Right ventricle myocardium inferior (tissue), 1 donor: ENCODE data around the gene SUSD5. TPM values are rescaled to one million over a fixed set of nuclear protein-coding genes. Genes with fewer than 3 reads are reported as not detected.
"Not testable (repeated sequence)": the region's sequence is repeated elsewhere in the genome, so short reads cannot be mapped to it uniquely, and the experiment has no call there.

Experiments used
- ATAC-seq: fragments of 200-7000 bp; cut with Tn5 transposase; one replicate; pipeline ENCODE4 v1.9.1; 2020; ENCODE audit warnings: mild to moderate bottlenecking, moderate library complexity
- DNase-seq: peaks from one replicate; pipeline ENCODE4 v3.0.0; 2021; ENCODE audit errors: missing footprints
- intact Hi-C: fragments of 100-400 bp; cut with DNase I; formaldehyde crosslinking; loops from one replicate; pipeline ENCODE4 v1.11.0; 2022
- total RNA-seq: library from RNA; stranded (reverse); fragmentation: NEBNext Ultra II Directional; extraction: Animal tissue kit (Norgen Biotek cat#: 25700); gene quantifications from one replicate; pipeline ENCODE4 v1.2.1, GENCODE V29; 2021
- donor health status: DM: no; HTN: yes; CAD: no; lungs with severe emphysema.

SUSD5 gene
- total RNA-seq, 1 donor from 2014 or later, result 2.8 TPM

DNA sequence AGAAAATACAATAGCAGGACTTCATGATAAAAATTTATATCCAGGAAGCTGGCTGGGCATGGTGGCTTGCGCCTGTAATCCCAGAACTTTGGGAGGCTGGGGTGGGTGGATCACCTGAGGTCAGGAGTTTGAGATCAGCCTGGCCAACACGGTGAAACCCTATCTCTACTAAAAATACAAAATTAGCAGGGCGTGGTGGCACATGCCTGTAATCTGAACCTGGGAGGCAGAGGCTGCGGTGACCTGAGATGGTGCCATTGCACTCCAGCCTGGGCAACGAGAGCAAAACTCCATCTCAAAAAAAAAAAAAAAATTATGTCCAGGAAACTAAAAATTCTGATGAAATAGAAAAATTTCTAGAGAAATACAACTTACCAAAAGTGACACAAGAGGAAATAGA, 56.0 kb downstream of the SUSD5 start:
- intact Hi-C loops, ATAC-seq, DNase-seq: not testable (repeated sequence)

- no peak for DNase-seq
- intact Hi-C loops, result no loop called here
- no peak for ATAC-seq
Observed at GRCh38 chr3:33159981-33160380, 58.6 kb downstream of the SUSD5 start.

DNA sequence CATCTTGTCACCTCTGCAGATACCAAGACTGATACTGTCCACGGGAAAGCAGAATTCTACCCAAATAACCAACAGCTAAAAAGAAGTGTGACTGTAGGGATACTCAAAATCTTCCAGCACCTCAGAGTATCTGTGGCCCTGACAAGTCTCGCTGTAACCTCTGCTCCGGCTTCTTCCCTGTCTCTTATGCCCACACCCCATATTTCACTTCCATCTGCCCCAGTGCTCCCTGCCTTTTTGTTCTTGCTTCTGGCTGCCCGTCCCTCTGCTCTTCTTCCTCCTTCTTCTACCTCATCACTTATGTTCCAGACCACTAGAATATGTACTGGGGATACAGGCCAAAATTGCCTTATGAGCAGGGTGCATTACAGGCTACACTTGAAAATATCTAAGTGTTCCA, 59.4 kb downstream of the SUSD5 start:
- DNase-seq, result no peak
- intact Hi-C loops, result no loop called here
- ATAC-seq, result no peak

- intact Hi-C loops, result no loop called here
- ATAC-seq, result no peak
- DNase-seq, result no peak
Observed at GRCh38 chr3:33155301-33155700, 63.3 kb downstream of the SUSD5 start.

GRCh38 chr3:33153782-33154181, 64.8 kb downstream of the SUSD5 start:
- no peak for DNase-seq
- intact Hi-C loops, result no loop called here

DNA sequence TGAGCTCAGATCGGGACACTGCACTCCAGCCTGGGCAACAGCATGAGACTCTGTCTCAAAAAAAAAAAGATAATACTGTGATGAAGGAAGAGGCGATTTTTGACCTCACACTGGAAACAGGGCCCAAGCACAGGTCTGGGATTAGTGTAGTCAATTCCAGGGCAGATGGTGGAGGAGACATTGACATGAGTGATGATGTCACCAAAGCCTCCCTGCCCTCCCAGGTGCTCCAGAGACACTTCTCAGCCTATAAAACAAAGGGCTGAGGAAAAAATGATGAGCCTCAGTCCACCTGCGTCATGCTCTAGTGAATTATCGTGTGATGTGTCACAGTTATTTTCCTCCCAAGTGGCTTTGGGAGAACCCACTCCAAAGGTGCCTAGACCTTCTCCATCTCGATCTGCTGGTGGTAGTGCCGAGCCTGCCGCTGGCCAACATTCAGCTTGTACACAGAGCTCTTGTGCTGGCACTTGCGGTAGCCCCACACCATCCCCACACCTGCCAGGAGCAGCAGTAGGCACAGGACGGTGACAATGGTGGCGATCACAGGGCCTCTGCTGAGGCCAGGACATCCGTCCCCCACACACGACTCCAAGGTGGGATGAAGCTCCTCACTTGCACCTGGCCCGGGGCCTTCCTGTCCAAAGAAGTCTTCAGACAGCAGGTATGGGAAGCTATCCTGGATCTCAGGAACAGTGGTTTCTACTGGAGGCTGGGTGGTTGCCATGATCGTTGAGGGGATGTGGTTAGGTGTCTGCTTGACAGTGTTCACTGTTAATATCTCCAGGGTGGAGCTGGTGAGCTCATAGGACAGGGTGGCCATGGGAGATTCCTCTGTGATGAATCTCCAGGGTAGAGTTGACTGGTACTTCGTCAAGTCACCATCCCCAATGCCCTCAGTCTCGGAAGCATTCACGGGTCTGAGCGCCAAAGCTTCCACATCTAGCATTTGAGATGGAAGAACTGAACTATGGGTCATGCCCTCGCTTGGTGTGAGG, 65.9 kb downstream of the SUSD5 start:
- no peak for ATAC-seq
- intact Hi-C loops, result no loop called here

More at GRCh38 chr3:33153782-33154181, 64.8 kb downstream of the SUSD5 start:
- ATAC-seq, result no peak

DNA sequence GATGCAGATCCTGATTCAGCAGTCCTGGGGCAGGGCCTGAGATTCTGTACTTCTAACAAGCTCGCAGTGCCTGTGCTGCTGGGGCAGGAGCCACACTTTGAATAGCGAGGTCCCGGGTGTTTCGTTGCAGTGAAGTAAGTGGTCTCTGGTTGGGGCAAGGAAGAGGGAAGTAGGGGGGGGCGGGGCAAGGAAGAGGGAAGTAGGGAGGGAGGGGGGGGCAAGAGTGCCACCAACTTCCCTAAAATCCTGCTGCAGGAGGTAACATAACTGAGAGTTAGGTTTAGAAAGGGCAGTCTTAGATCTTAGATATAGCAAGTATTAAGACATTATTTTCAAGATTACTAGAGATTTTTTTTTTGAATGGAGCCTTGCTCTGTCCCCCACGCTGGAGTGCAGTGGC, 69.3 kb downstream of the SUSD5 start:
- ATAC-seq (no peak), DNase-seq (peak; percentile 68)
- intact Hi-C loops, result no loop called here

More for the DNA sequence above, 65.9 kb downstream of the SUSD5 start:
- DNase-seq, result no peak

DNA sequence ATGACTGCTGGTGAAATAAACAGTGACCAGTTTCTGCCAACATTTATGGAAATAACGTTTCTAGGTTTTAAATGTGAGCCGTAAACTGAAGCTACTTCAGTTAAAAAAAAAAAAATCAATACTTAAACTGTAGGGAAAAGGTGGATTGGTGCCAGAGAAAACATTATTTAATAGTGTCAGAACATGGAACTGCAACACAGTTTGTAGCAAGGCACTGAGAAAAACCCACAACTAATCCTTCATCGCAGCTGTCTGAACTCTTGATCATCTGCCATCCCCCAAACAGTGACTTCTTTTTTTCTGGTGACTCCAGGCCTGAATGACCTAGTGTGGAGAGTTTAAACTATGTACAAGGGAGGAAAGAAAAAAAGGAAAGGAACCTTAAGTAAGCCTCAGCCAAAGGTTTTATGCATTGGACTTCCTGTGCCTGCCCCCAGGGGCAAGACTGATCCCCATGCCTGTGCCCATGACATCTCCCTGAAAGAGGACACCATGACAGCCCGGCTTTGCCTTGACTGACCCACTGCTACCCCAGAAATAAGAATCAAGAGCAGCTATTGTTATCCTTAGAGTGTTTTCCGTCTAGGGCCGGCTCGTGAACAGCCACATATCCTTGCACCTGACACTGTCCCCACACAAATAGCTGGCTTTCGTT, 71.7 kb downstream of the SUSD5 start:
- no peak for DNase-seq
- ATAC-seq, result peak; percentile 36
- intact Hi-C loops, result no loop called here

- intact Hi-C loops, result no loop called here
- DNase-seq, result no peak
- no peak for ATAC-seq
Observed at GRCh38 chr3:33145901-33146580, 72.6 kb downstream of the SUSD5 start.

DNA sequence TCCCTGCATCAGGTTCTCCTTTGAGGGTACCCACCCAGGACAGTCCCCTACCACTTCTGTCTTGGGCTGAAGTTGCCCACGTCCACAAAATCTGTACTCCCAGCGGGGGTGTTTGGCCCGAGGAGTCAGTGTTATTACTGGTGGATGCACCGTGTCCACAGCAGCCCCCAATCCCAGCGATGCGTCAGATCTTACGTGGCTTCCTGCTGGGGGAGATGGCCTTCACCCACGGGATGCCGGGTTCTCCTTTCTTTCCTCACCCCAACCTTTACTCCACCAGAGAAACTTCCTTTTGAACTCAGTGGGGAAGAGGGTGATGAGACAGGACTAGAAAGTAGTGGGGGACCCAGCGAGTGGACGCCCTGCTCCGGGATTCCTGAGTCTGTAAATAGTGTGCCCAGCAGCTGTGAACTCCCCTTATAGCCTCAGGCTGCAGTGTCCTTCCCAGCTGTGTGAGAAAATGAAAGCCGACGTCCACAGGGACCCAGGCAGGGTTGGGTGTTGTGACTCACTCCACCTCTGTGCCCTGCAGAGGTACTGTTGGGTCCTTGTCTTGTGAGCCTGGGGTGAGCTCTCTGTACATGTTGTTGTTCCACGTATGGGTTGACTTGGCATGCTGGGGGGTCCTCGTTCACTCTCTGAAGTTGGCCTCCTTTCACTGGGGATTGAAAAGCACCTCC, 73.2 kb downstream of the SUSD5 start:
- DNase-seq (no peak), ATAC-seq (no peak)
- intact Hi-C loops, result no loop called here

DNA sequence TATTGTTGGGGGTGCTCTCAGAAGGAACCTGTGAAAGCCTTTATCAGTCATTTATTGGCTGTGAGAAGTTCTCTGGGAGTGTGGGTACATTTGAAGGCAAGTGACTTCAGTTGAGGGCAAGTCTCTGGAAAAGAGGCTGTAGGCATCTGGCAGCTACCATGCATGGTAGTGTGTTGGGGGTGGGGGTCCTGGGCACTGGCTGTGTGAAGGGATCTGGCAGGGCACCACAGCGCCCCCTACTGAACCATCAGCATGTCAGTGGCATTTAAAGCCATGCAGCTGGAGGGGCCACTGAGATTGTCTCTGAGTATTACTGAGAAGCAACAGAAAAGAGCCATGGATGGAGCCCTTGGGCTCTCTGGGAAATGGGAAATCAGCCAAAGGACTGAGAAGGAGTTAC, 74.2 kb downstream of the SUSD5 start:
- no peak for ATAC-seq
- intact Hi-C loops, result no loop called here
- no peak for DNase-seq

- DNase-seq, result no peak
- intact Hi-C loops, result no loop called here
- ATAC-seq, result peak; percentile 10
Observed at GRCh38 chr3:33141006-33141405, 77.6 kb downstream of the SUSD5 start.

- intact Hi-C loops, result no loop called here
- no peak for ATAC-seq
Observed at GRCh38 chr3:33139996-33140395, 78.6 kb downstream of the SUSD5 start.

GRCh38 chr3:33139006-33139623, 79.5 kb downstream of the SUSD5 start:
- intact Hi-C loops, ATAC-seq, DNase-seq: not testable (repeated sequence)

More at GRCh38 chr3:33139996-33140395, 78.6 kb downstream of the SUSD5 start:
- DNase-seq, result no peak

GRCh38 chr3:33137691-33138090, 80.9 kb downstream of the SUSD5 start:
- ATAC-seq (no peak), DNase-seq (no peak)
- intact Hi-C loops, result no loop called here

GRCh38 chr3:33134026-33134625, 84.5 kb downstream of the SUSD5 start:
- no peak for DNase-seq
- intact Hi-C loops, result no loop called here
- ATAC-seq, result no peak

DNA sequence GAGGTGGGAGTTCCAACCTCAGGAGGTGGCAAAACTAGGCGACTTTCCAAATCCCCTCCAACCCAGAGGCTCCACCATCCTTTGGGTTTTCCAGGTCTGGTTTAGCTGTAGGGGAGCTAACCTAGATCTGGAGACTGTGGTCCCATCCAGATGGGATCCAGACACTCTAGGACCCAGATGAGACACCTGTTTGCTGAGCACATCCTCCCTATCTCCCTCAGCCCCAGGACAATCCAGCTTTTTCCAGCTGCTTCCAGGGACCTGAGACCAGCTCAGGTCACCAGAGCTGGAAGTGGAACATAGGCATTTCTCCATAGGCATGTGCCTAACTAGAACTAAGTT, 86.6 kb downstream of the SUSD5 start:
- ATAC-seq, result no peak

More for the DNA sequence above, 86.6 kb downstream of the SUSD5 start:
- DNase-seq, result no peak
- intact Hi-C loops, result no loop called here
